Sciatic nerve (tissue), 2 donors: Measurements from ENCODE around the gene SNX33. TPM values are rescaled to one million over a fixed set of nuclear protein-coding genes. Genes with fewer than 3 reads are reported as not detected.
"Not testable (repeated sequence)": the region's sequence is repeated elsewhere in the genome, so short reads cannot be mapped to it uniquely, and the experiment has no call there.

Experiments
- ATAC-seq: fragments of 200-7000 bp; cut with Tn5 transposase; one replicate; pipeline ENCODE4 v1.9.1; 2020; ENCODE audit warnings: mild to moderate bottlenecking, moderate library complexity
- DNase-seq: peaks from one replicate; pipeline ENCODE4 v3.0.0-alpha.2; 2020; ENCODE audit warnings: low spot score
- intact Hi-C: fragments of 100-400 bp; cut with DNase I; formaldehyde crosslinking; loops from one replicate; pipeline ENCODE4 v1.14.2; 2022
- total RNA-seq: library from RNA; stranded (reverse); fragmentation: NEBNext Ultra II Directional; extraction: Animal tissue kit (Norgen Biotek cat#: 25700); gene quantifications from one replicate; pipeline ENCODE4 v1.2.1, GENCODE V29; 2021
- donor health status: DM: no; HTN: no; CAD: no.
- donor health status: DM: no; HTN: no; CAD: no.

The SNX33 gene
- total RNA-seq, 1 donor from 2014 or later: 33.2 TPM

- ATAC-seq (peak; percentile 63), DNase-seq (peak; percentile 83)
- intact Hi-C loops: no loop called here
Measured at GRCh38 chr15:75694241-75695182, 46.8 kb downstream of the SNX33 start.

- ATAC-seq (no peak), DNase-seq (peak; percentile 68)
- intact Hi-C loops: no loop called here
Measured at GRCh38 chr15:75695220-75695619, 47.5 kb downstream of the SNX33 start.

GRCh38 chr15:75695634-75696310 is 48.1 kb downstream of the SNX33 start:
- ATAC-seq (no peak), DNase-seq (no peak)
- intact Hi-C loops: no loop called here

- DNase-seq (peak; percentile 84), ATAC-seq (peak; percentile 45)
- intact Hi-C loops: no loop called here
Measured at GRCh38 chr15:75696311-75696720, 48.6 kb downstream of the SNX33 start.

- no peak for ATAC-seq
- DNase-seq: no peak
- intact Hi-C loops: no loop called here
Measured at GRCh38 chr15:75696854-75697259, 49.1 kb downstream of the SNX33 start.

GRCh38 chr15:75697523-75697922 is 49.8 kb downstream of the SNX33 start:
- intact Hi-C loops: no loop called here
- ATAC-seq (no peak), DNase-seq (no peak)

GRCh38 chr15:75697974-75698747 is 50.4 kb downstream of the SNX33 start:
- ATAC-seq, intact Hi-C loops: not testable (repeated sequence)
- peak; percentile 82 for DNase-seq

GRCh38 chr15:75699517-75699916 is 51.8 kb downstream of the SNX33 start:
- ATAC-seq (peak; percentile 65), DNase-seq (peak; percentile 81)
- intact Hi-C loops: not testable (repeated sequence)

- ATAC-seq: peak; percentile 57
- DNase-seq: peak; percentile 86
- intact Hi-C loops: not testable (repeated sequence)
Measured at GRCh38 chr15:75699961-75700874, 52.5 kb downstream of the SNX33 start.

GRCh38 chr15:75701071-75702003 is 53.6 kb downstream of the SNX33 start:
- intact Hi-C loops, DNase-seq, ATAC-seq: not testable (repeated sequence)

GRCh38 chr15:75702436-75702835 is 54.7 kb downstream of the SNX33 start:
- intact Hi-C loops: no loop called here
- ATAC-seq (no peak), DNase-seq (no peak)

GRCh38 chr15:75703440-75704262 is 55.9 kb downstream of the SNX33 start:
- DNase-seq, intact Hi-C loops, ATAC-seq: not testable (repeated sequence)

- DNase-seq (no peak), ATAC-seq (no peak)
- intact Hi-C loops: no loop called here
Measured at GRCh38 chr15:75704263-75704615, 56.5 kb downstream of the SNX33 start.

- intact Hi-C loops: no loop called here
- DNase-seq (no peak), ATAC-seq (no peak)
Measured at GRCh38 chr15:75704618-75705017, 56.9 kb downstream of the SNX33 start.

GRCh38 chr15:75705375-75705774 is 57.7 kb downstream of the SNX33 start:
- DNase-seq, ATAC-seq, intact Hi-C loops: not testable (repeated sequence)

GRCh38 chr15:75705854-75706681 is 58.4 kb downstream of the SNX33 start:
- no peak for ATAC-seq
- intact Hi-C loops: no loop called here

More at GRCh38 chr15:75705854-75706681, 58.4 kb downstream of the SNX33 start:
- DNase-seq: no peak
